Natural killer cell (primary cell): ENCODE results near the gene ACAD9. TPM values are rescaled to one million over a fixed set of nuclear protein-coding genes. Genes with fewer than 3 reads are reported as not detected.

Source experiments
- ATAC-seq, 3 donors: fragments of 150-1000 bp in 2 of 3; fragments of 200-7000 bp in 1 of 3; cut with Tn5 transposase; 1 replicate in 1 of 3; 2 replicates in 2 of 3; pipeline ENCODE4 v1.10.0; 2021; ENCODE audit warnings: mild to moderate bottlenecking in 2 of 3, moderate library complexity in 2 of 3
- DNase-seq, 2 donors: peaks; one replicate each; pipeline versions ENCODE4 v3.0.0 to v3.0.0-alpha.2; 2013 to 2021; ENCODE audit warnings: mixed read lengths in 1 of 2
- H3K27ac ChIP-seq: one replicate; pipeline ENCODE4 v1.5.1; 2013; ENCODE audit warnings: mild to moderate bottlenecking, low read length
- H3K27me3 ChIP-seq: one replicate; pipeline ENCODE4 v1.6.1; 2013; ENCODE audit warnings: low read length; ENCODE audit not compliant: control insufficient read depth, insufficient read depth
- H3K36me3 ChIP-seq: one replicate; pipeline ENCODE4 v1.6.1; 2013; ENCODE audit warnings: low read length; ENCODE audit not compliant: control insufficient read depth, insufficient read depth
- H3K4me1 ChIP-seq: one replicate; pipeline ENCODE4 v1.6.1; 2013; ENCODE audit warnings: low read length; ENCODE audit not compliant: control insufficient read depth, insufficient read depth
- H3K4me3 ChIP-seq: one replicate; pipeline ENCODE4 v1.5.1; 2013; ENCODE audit warnings: low read length
- H3K9me3 ChIP-seq: one replicate; pipeline ENCODE4 v1.6.1; 2013; ENCODE audit warnings: low read length; ENCODE audit not compliant: control insufficient read depth, insufficient read depth
- H3K27ac Mint-ChIP-seq, 2 donors: one replicate each; pipeline ENCODE4 v1.8.0; 2022; ENCODE audit warnings: mild to moderate bottlenecking in 2 of 2, mixed read lengths in 2 of 2, moderate library complexity in 1 of 2
- H3K27me3 Mint-ChIP-seq, 2 donors: one replicate each; pipeline ENCODE4 v1.8.0; 2022; ENCODE audit warnings: low read depth in 2 of 2, mixed read lengths in 2 of 2
- H3K36me3 Mint-ChIP-seq: one replicate; pipeline ENCODE4 v1.8.0; 2022; ENCODE audit warnings: mixed read lengths
- H3K4me1 Mint-ChIP-seq, 2 donors: one replicate each; pipeline ENCODE4 v1.8.0; 2022; ENCODE audit warnings: mixed read lengths in 2 of 2
- H3K4me3 Mint-ChIP-seq: one replicate; pipeline ENCODE4 v1.8.0; 2022; ENCODE audit warnings: mild to moderate bottlenecking, moderate library complexity, mixed read lengths
- H3K9me3 Mint-ChIP-seq, 2 donors: one replicate each; pipeline ENCODE4 v1.8.0; 2022; ENCODE audit warnings: mixed read lengths in 2 of 2
- WGBS: methylation state at CpG from one replicate; pipeline ENCODE4 v1.1.7; 2013; ENCODE audit warnings: missing lambda C conversion rate; ENCODE audit not compliant: insufficient coverage; 5-methylcytosine and 5-hydroxymethylcytosine counted together
- intact Hi-C: fragments of 100-400 bp; cut with micrococcal nuclease; formaldehyde crosslinking; loops from one replicate; pipeline ENCODE4 v1.14.2; 2022
- total RNA-seq, 4 donors: library from RNA; stranded (reverse); fragments of 120-200 nt in 1 of 4; gene quantifications; one replicate each; pipeline versions ENCODE4 v1.2.3 to v1.2.4, GENCODE V29; 2013 to 2022
- TF ChIP-seq, protein P1 (sequence below): fragments of 200-600 bp; IDR thresholded peaks from one replicate; pipeline ENCODE4 v1.8.0; 2022; ENCODE audit warnings: antibody characterized with exemption

Gene ACAD9
- total RNA-seq, 3 donors from 2014 or later (not counting 1 experiment from before 2014, with no cell fraction given), result 43.4 to 71.3 (median 54.2) TPM

DNA sequence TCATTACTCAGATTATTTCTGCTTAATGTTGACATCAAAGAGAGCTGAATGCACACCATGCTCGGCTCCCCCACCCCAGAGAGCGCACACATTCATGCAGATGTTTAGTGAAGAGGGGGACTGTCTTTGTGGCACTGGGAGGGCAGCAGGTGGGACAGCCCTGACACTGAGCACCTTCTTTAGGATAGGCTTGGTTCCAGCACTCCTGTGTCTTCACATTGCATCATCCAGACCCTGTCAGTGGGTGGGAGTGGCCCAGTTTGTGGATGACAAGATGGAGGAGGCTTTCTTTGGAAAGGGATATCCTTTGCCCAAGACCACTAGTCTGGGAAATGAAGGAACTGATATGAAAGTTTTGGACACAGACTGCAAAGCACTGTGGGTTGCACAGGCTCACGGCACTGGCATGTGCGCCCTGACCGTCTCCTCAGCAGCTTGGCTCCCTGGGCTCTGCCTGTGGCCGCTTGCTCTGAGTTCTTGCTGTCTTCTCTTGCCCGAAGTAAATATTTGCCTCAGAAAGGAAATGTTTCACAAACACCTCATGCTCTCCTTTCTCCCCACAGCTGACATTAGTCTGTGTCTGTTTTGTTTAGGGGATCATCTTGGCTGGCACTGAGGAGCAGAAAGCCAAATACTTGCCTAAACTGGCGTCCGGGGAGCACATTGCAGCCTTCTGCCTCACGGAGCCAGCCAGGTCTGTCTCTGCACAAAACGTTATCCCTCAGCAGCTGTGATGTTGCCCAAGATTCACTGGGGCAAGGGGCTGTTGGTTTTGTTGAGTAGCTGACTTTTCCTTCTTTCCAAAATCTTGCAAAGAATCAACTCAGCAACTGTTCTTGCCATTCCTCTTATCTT lies 16.6 kb downstream of the ACAD9 start:
- H3K4me3 ChIP-seq, result no peak overlapping the region
- Mint-ChIP-seq H3K9me3 (no peaks in the 10 kb centered on the region), H3K27ac (no peak overlapping the region), H3K4me3 (no peak overlapping the region), H3K36me3 (peaks cover 16% of the 10 kb centered on the region), H3K4me1 (no peaks in the 10 kb centered on the region), H3K27me3 (no peaks in the 10 kb centered on the region)
- 95% methylated on average over 11 of the region's 11 CpGs for WGBS
- DNase-seq (no peak), ATAC-seq (no peak)
- no peaks in the 10 kb centered on the region for H3K4me1 ChIP-seq
- peaks cover 60% of the 10 kb centered on the region for H3K36me3 ChIP-seq
- H3K9me3 ChIP-seq, result no peaks in the 10 kb centered on the region
- no peaks in the 10 kb centered on the region for H3K27me3 ChIP-seq
- TF ChIP-seq, protein P1, sequence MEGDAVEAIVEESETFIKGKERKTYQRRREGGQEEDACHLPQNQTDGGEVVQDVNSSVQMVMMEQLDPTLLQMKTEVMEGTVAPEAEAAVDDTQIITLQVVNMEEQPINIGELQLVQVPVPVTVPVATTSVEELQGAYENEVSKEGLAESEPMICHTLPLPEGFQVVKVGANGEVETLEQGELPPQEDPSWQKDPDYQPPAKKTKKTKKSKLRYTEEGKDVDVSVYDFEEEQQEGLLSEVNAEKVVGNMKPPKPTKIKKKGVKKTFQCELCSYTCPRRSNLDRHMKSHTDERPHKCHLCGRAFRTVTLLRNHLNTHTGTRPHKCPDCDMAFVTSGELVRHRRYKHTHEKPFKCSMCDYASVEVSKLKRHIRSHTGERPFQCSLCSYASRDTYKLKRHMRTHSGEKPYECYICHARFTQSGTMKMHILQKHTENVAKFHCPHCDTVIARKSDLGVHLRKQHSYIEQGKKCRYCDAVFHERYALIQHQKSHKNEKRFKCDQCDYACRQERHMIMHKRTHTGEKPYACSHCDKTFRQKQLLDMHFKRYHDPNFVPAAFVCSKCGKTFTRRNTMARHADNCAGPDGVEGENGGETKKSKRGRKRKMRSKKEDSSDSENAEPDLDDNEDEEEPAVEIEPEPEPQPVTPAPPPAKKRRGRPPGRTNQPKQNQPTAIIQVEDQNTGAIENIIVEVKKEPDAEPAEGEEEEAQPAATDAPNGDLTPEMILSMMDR, result no peak
- H3K27ac ChIP-seq, result no peak overlapping the region
- intact Hi-C loops, result no loop called here

DNA sequence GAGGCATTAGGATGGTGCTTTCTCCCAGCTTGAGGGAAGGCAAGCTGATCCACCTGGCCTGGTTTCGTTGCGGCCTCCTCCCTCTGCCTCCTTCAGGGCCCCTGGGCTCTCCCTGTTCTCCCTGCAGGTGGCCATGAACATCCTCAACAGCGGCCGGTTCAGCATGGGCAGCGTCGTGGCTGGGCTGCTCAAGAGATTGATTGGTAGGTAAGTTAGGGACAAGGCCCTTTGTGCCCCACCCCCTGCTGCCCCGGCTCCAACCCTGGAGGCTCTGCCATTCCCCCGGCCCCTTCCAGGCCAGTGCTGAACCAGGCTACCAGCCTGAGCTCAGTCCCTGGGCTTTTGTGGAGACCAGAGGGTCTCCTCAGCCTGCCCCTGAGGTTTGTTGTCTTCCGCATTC lies 23.0 kb downstream of the ACAD9 start:
- WGBS, result 97% methylated on average over 9 of the region's 9 CpGs
- intact Hi-C loops, result no loop called here
- Histone ChIP-seq H3K36me3 (peaks cover 84% of the 10 kb centered on the region), H3K9me3 (no peaks in the 10 kb centered on the region), H3K27me3 (no peaks in the 10 kb centered on the region), H3K4me3 (no peak overlapping the region), H3K4me1 (no peaks in the 10 kb centered on the region), H3K27ac (no peak overlapping the region)
- DNase-seq (no peak), ATAC-seq (no peak)
- Mint-ChIP-seq H3K27ac (no peak overlapping the region), H3K36me3 (peaks cover 12% of the 10 kb centered on the region), H3K4me1 (no peaks in the 10 kb centered on the region), H3K27me3 (no peaks in the 10 kb centered on the region), H3K4me3 (no peak overlapping the region), H3K9me3 (no peaks in the 10 kb centered on the region)
- TF ChIP-seq, protein P1, result no peak

DNA sequence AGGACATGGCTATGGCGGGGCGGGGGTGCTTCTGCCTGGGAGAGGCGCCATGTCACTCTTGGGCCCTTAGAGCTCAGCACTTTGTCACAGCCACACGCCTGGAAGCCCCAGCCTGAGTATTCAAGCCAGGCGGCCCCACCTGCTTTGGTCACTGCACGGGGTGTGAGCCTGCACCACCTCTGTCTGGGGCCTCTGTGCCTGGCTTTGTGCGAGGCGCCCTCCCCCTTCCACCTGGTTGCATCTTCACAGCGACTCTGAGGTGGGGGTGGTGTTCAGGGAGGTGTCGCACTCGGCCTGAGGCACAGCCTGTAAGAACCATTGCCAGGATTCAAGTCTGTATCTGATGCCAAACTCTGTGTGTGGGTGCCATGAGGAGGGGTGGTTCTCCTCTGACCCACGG lies 24.1 kb downstream of the ACAD9 start:
- Mint-ChIP-seq H3K27ac (no peak overlapping the region), H3K4me3 (no peak overlapping the region), H3K9me3 (no peaks in the 10 kb centered on the region), H3K4me1 (no peaks in the 10 kb centered on the region), H3K27me3 (no peaks in the 10 kb centered on the region), H3K36me3 (peaks cover 12% of the 10 kb centered on the region)
- Histone ChIP-seq H3K27me3 (no peaks in the 10 kb centered on the region), H3K9me3 (no peaks in the 10 kb centered on the region), H3K4me1 (no peaks in the 10 kb centered on the region), H3K36me3 (peaks cover 86% of the 10 kb centered on the region), H3K27ac (no peak overlapping the region), H3K4me3 (no peak overlapping the region)
- no peak for ATAC-seq
- no peak for DNase-seq
- TF ChIP-seq, protein P1, result no peak
- intact Hi-C loops, result no loop called here
- 97% methylated on average over 12 of the region's 12 CpGs for WGBS
